GM10248 (cell line): ENCODE measurements around the gene NDUFS6.

ENCODE experiments used
- CTCF ChIA-PET: fragments of 300-600 bp; sonication (Branson Sonifier 250); formaldehyde crosslinking; extraction: SDS; loops from one replicate; lab custom pipeline; 2021; ENCODE audit warnings: antibody characterized with exemption; lab: Yijun Ruan, JAX
- POLR2A ChIA-PET: fragments of 350-650 bp; sonication (Branson Sonifier 250); formaldehyde crosslinking; extraction: SDS; loops from one replicate; lab custom pipeline; 2020; ENCODE audit warnings: antibody characterized with exemption; lab: Yijun Ruan, JAX
- DNase-seq: peaks from one replicate; pipeline ENCODE4 v3.0.0; 2012; ENCODE audit errors: extremely low spot score
- CTCF ChIP-seq: IDR thresholded peaks from 2 replicates; pipeline ENCODE4 v1.5.1; 2012; ENCODE audit warnings: mild to moderate bottlenecking, low read depth; ENCODE audit errors: extremely low read depth, missing control alignments, control extremely low read depth

The NDUFS6 gene

GRCh38 chr5:1846583-1846982, 45.4 kb downstream of the NDUFS6 start:
- no peak for DNase-seq
- TF ChIP-seq CTCF = no peak
- POLR2A ChIA-PET = no interaction called here
- CTCF ChIA-PET = no interaction called here

- TF ChIP-seq CTCF = no peak
- no peak for DNase-seq
- CTCF ChIA-PET = no interaction called here
- POLR2A ChIA-PET = no interaction called here
These were observed 45.8 kb downstream of the NDUFS6 start for GRCh38 chr5:1847056-1847455.

GRCh38 chr5:1847611-1848010, 46.4 kb downstream of the NDUFS6 start:
- TF ChIP-seq CTCF = no peak
- ChIA-PET CTCF (no interaction called here), POLR2A (no interaction called here)
- no peak for DNase-seq

- DNase-seq = no peak
- no peak for TF ChIP-seq CTCF
- POLR2A ChIA-PET = no interaction called here
These were observed 49.3 kb downstream of the NDUFS6 start for GRCh38 chr5:1850324-1851154.

GRCh38 chr5:1851290-1851934, 50.2 kb downstream of the NDUFS6 start:
- CTCF ChIA-PET = no interaction called here
- POLR2A ChIA-PET = no interaction called here
- TF ChIP-seq CTCF = no peak
- no peak for DNase-seq

More at GRCh38 chr5:1850324-1851154, 49.3 kb downstream of the NDUFS6 start:
- CTCF ChIA-PET = no interaction called here

GRCh38 chr5:1852324-1852947, 51.2 kb downstream of the NDUFS6 start:
- ChIA-PET POLR2A (no interaction called here), CTCF (no interaction called here)
- DNase-seq = no peak
- no peak for TF ChIP-seq CTCF
